ENCODE measurements around the gene ACSL1.

Gene ACSL1

GRCh38 chr4:184793735-184794355 is 31.9 kb downstream of the ACSL1 start:
- no peak for TF ChIP-seq CTCF (IDR thresholded peaks at IDR 0.05; ENCODE audit: borderline replicate concordance, insufficient read depth, low read depth, low read length)
- H3K4me3 ChIP-seq (ENCODE audit: low read depth, low read length): no peak overlapping the region

GRCh38 chr4:184792950-184793555 is 32.7 kb downstream of the ACSL1 start:
- H3K4me3 ChIP-seq (ENCODE audit: low read depth, low read length): no peak overlapping the region
- TF ChIP-seq CTCF (IDR thresholded peaks at IDR 0.05; ENCODE audit: borderline replicate concordance, insufficient read depth, low read depth, low read length): no peak

- TF ChIP-seq CTCF (IDR thresholded peaks at IDR 0.05; ENCODE audit: borderline replicate concordance, insufficient read depth, low read depth, low read length): no peak
- H3K4me3 ChIP-seq (ENCODE audit: low read depth, low read length): no peak overlapping the region
Observed at GRCh38 chr4:184792334-184792733, 33.4 kb downstream of the ACSL1 start.

GRCh38 chr4:184790826-184791225 is 34.9 kb downstream of the ACSL1 start:
- H3K4me3 ChIP-seq (ENCODE audit: low read depth, low read length): no peak overlapping the region
- TF ChIP-seq CTCF (IDR thresholded peaks at IDR 0.05; ENCODE audit: borderline replicate concordance, insufficient read depth, low read depth, low read length): no peak

- no peak overlapping the region for H3K4me3 ChIP-seq (ENCODE audit: low read depth, low read length)
- no peak for TF ChIP-seq CTCF (IDR thresholded peaks at IDR 0.05; ENCODE audit: borderline replicate concordance, insufficient read depth, low read depth, low read length)
Observed at GRCh38 chr4:184787766-184788503, 37.8 kb downstream of the ACSL1 start.

- TF ChIP-seq CTCF (IDR thresholded peaks at IDR 0.05; ENCODE audit: borderline replicate concordance, insufficient read depth, low read depth, low read length): no peak
- H3K4me3 ChIP-seq (ENCODE audit: low read depth, low read length): no peak overlapping the region
Observed at GRCh38 chr4:184785813-184786212, 40.0 kb downstream of the ACSL1 start.

Data from GM12875 (cell line).